CD4-positive, alpha-beta T cell treated with Interleukin-6 for 4 hours (primary cell): ENCODE data around the gene PRDM13.
"Not testable (repeated sequence)": the region's sequence is repeated elsewhere in the genome, so short reads cannot be mapped to it uniquely, and the experiment has no call there.

Experiments used
- DNase-seq: peaks from one replicate; pipeline ENCODE4 v3.0.0-alpha.2; 2020; ENCODE audit warnings: mixed read lengths

The PRDM13 gene

DNA sequence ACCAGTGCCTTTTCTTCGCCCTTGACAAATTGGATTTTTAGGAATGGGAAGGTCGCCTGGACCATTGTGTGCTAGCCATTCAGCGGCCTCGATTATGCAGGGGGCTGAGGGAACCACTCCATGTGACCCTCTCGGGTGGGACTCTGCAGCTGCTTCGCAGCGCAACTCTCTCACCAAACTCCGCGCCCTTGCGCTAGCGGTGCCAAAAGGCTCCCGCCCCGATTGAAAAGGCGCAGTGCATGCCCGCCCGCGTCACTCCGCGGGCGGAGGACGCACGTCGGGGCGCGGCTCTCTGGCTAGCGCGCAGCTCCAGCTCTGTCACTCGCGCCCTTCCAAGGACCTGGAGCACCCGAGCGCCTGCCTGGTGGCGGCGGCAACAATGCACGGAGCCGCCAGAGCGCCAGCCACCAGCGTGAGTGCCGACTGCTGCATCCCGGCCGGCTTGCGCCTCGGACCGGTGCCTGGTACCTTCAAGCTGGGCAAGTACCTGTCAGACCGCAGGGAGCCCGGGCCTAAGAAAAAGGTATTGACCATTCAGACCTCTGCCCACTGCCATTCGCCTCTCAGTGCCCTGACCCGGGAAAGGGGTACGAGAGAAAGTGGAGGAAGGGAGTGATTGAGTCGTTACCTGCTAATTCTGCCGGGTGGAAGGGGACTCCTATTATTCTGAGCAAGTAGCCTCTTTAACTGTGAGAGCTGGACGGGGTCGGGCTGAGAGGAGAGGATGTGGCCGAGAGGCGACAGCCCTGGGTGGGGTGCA is at the start of gene PRDM13:
TSS of gene PRDM13 (plus strand) at position 178 of the 760 bp plus-strand sequence. CDS start at position 380, 202 bp downstream.
- no peak for DNase-seq

GRCh38 chr6:99559057-99559456 is 47.6 kb upstream of the PRDM13 start:
- no peak for DNase-seq

GRCh38 chr6:99560668-99561067 is 46.0 kb upstream of the PRDM13 start:
- DNase-seq = no peak

DNA sequence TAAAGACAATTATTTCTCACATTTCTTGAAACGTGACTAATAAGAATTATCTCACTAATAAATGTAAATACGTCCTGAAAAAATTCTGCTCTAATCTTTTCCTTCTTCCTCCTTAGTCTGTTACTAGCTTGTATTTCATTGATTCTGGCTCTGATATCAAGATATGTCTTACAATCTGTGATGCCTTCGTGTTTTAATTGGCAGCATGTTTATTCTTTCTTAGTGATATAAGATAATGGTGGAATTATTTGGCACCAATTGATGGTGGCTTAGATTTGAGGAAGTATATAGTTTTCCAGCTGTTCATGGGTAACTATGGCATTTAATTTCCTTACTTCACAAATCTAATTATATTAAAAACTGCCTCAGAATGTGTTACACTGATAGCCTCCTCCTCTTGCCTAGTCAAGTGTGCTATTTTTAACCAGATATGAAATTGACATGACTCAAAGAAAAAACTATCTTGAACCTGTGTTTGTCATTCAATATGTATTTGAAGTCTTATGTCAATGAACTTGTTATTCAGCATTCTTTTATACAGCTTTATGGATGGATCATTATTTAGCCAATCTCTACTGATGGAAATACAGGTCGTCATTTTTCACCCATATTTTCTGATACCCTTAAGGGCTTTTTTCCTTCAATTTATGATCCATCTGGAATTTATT is 43.4 kb upstream of the PRDM13 start:
- DNase-seq = no peak

DNA sequence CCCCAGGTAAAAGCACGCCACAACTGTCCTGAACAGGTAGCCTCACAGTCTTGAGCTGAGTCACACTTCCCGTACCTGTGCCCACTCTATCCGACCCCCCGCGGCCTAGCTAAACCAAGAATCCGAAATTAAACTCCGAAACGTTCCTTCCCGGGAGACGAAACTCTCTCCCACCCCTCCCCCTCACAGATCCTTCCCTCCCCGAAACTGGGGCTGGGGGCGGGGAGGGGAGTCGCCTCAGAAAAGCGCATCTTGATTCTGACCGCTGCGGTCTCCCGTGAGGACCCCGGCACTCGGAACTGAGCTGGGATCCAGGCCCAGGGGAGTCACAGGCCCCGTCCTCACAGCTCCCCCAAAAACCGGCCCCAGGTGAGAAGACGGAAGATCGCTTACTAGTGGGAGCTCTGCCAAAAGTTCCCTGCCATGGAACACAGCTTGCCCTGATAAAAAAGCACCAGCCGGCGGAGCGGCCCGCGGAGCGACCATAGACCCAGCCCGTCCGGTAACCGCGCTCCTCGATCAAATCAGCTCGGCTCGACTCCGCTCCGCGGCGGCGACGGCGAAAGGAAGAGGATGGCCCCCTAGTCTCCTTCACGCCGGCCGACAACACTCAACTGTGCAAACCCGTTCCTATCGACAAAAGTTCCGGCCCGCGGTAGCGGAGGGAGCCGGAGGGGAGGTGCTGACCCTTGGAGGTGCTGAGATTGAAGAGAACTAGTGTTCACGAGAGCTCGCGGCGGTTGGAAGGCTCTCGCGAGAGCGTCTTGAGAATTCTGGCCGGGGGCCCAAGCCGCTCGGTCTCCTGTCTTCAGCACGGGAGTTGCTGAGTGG is 38.3 kb upstream of the PRDM13 start, which contains the start of gene CCNC:
TSS of gene CCNC (minus strand) at position 558 of the 831 bp plus-strand sequence. CDS start at position 425, 133 bp downstream.
- peak; percentile 86 for DNase-seq

GRCh38 chr6:99573980-99574617 is 32.5 kb upstream of the PRDM13 start:
- no peak for DNase-seq

GRCh38 chr6:99575544-99576227 is 30.9 kb upstream of the PRDM13 start:
- no peak for DNase-seq

DNA sequence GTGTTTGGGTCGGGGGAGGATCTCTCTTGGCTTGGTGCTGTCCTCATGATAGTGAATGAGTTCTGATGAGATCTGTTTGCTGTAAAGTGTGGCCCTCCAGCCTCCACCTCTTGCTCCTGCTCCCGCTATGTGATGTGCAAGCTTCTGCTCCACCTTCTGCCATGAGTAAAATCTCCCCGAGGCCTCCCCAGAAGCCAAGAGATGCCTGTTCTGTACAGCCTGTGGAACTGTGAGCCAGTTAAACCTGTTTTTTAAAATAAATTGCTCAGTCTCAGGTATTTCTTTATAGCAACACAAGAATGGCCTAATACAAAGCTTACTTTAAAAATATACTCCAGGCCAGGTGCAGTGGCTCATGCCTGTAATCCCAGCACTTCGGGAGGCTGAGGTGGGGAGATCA is 26.9 kb upstream of the PRDM13 start:
- no peak for DNase-seq

DNA sequence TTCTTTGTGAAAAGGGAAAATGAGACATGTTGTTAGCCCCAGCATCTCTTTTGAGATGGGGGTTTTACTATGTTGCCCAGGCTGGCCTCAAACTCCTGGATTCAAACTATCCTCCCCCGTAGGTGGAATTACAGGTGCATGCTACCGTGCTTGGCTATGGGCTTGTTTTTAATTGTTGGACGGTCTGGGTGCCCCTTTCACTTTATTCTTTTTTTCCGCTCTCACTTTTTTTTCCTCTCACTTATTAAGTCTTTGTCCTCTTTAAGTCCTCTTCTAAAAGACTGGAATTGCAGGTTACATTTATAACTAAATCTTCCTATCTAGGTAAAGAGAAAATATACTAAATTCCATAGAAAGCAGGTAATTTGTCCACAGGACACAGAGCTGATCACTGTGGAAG is 18.8 kb upstream of the PRDM13 start:
- no peak for DNase-seq

- DNase-seq = peak; percentile 71
These were observed 17.9 kb upstream of the PRDM13 start for GRCh38 chr6:99588618-99589289.

DNA sequence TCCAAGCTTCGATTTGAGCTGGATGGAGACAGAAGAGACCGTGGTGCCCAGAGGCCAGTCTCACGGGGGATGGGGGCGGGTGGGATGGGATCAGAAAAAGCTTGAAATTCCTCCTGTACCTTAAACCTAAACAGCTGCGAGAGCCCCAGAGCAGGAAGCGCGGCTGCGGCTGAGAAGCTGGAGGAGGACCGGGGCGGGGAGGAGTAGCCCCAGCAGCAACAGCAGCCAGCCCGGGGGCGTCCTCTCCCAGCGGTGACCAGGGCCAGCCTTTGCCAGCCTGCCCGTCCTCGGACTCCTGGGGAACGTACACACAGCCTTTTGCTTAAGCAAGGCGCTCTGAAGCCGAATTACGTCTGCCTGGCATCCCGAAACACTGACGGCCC is 17.4 kb upstream of the PRDM13 start:
- no peak for DNase-seq

- no peak for DNase-seq
These were observed 16.6 kb upstream of the PRDM13 start for GRCh38 chr6:99589907-99590493.

- DNase-seq = no peak
These were observed 15.6 kb upstream of the PRDM13 start for GRCh38 chr6:99590728-99591672.

- DNase-seq = no peak
These were observed 14.8 kb upstream of the PRDM13 start for GRCh38 chr6:99591673-99592364.

GRCh38 chr6:99592900-99593299 is 13.7 kb upstream of the PRDM13 start:
- no peak for DNase-seq

- DNase-seq = not testable (repeated sequence)
These were observed 11.9 kb upstream of the PRDM13 start for GRCh38 chr6:99594696-99595095.

GRCh38 chr6:99602520-99603420 is 3.9 kb upstream of the PRDM13 start:
- no peak for DNase-seq

DNA sequence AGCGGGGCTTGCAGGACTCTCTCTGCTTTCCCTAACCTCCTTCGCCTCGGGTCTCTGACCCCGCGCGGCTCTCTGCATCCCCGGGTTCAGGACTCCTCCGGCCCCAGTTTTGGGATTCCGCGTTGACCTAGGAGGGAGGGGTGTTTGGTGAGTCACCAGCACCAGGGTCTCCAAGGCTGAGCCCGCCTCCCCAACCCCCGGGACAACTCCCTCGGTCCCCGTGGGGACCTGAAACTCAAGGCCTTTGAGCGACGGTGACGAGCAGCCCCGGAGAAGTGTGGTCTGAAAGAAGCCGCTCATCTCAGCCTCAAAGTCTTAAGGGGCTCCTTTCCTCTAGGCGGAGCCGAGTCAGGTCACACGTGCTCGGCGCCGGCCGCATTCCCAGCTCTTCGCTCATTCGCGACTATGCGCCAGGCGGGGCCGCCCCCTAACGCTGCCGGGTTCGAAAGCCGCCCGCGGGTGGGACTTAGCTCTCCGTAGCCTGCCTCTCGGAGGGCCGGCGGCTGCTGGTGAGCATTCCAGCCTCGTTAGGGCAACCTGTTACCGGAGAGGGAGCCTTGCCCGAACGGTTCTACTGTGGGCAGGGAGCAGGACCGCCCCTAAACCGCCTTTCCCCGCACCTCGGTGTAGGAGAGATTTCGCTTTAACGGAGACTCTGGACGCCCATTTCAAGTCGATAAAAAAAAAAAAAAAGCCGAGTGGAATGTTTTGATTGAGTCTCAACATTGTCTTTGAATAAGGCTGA is 3.0 kb upstream of the PRDM13 start:
- peak; percentile 27 for DNase-seq
